SK-N-SH (cell line): Measurements from ENCODE around the gene CPLX3. TPM values are rescaled to one million over a fixed set of nuclear protein-coding genes. Genes with fewer than 3 reads are reported as not detected.

ENCODE experiments used
- CTCF ChIA-PET: fragments of 300-600, 350-600 bp; formaldehyde crosslinking; extraction: SDS; loops from one replicate; lab custom pipeline; 2021; lab: Yijun Ruan, JAX
- POLR2A ChIA-PET: fragments of 350-600 bp; sonication (Branson Sonifier 250); formaldehyde crosslinking; extraction: SDS; loops from one replicate; lab custom pipeline; 2020; ENCODE audit warnings: antibody characterized with exemption, inconsistent platforms; lab: Yijun Ruan, JAX
- DNase-seq: peaks from one replicate; pipeline ENCODE4 v3.0.0; 2012
- H2AFZ ChIP-seq: fragments of 200-600 bp; sonication (generic); 2 replicates; pipeline ENCODE4 v1.8.1; 2016; ENCODE audit warnings: antibody characterized with exemption, mild to moderate bottlenecking, low read depth
- H3F3A ChIP-seq: fragments of 200-600 bp; sonication (generic); replicated peaks from 2 replicates; pipeline ENCODE3; 2016; ENCODE audit warnings: antibody characterized with exemption, mild to moderate bottlenecking; ENCODE audit not compliant: insufficient read depth
- H3K27ac ChIP-seq, 2 experiments: fragments of 200-500 bp in 1 of 2; fragments of 200-600 bp in 1 of 2; sonication (Bioruptor generic) in 1 of 2; sonication (generic), shearing (Covaris generic) in 1 of 2; 2 replicates each; pipeline versions ENCODE4 v1.5.1 to v1.6.1; 2014 to 2016; ENCODE audit warnings: low read depth in 2 of 2, inconsistent platforms in 1 of 2, low read length in 1 of 2, mild to moderate bottlenecking in 1 of 2, mixed read lengths in 1 of 2
- H3K27me3 ChIP-seq: fragments of 200-600 bp; sonication (generic), shearing (Covaris generic); 2 replicates; pipeline ENCODE4 v1.6.1; 2016; ENCODE audit warnings: mixed run types; ENCODE audit not compliant: insufficient read depth
- H3K36me3 ChIP-seq, 2 experiments: fragments of 200-500 bp in 1 of 2; fragments of 200-600 bp in 1 of 2; sonication (Bioruptor generic) in 1 of 2; sonication (generic) in 1 of 2; replicated peaks in 1 of 2; 2 replicates each; pipeline versions ENCODE3 to v1.5.1; 2014 to 2016; ENCODE audit warnings: low read length in 1 of 2, mild to moderate bottlenecking in 1 of 2; ENCODE audit not compliant: insufficient read depth in 2 of 2, control insufficient read depth in 1 of 2
- H3K4me1 ChIP-seq, 2 experiments: fragments of 200-500 bp in 1 of 2; fragments of 200-600 bp in 1 of 2; sonication (Bioruptor generic) in 1 of 2; sonication (generic), shearing (Covaris generic) in 1 of 2; 2 replicates each; pipeline versions ENCODE4 v1.5.1 to v1.6.1; 2014 to 2016; ENCODE audit warnings: low read depth in 1 of 2, low read length in 1 of 2, mixed run types in 1 of 2; ENCODE audit not compliant: insufficient read depth in 2 of 2, control insufficient read depth in 1 of 2
- H3K4me2 ChIP-seq: fragments of 200-600 bp; sonication (generic), shearing (Covaris generic); 2 replicates; pipeline ENCODE4 v1.6.1; 2017; ENCODE audit warnings: mixed run types
- H3K4me3 ChIP-seq, 2 experiments: fragments of 200-500 bp in 1 of 2; fragments of 200-600 bp in 1 of 2; sonication (Bioruptor generic) in 1 of 2; sonication (generic), shearing (Covaris generic) in 1 of 2; 2 replicates each; pipeline versions ENCODE4 v1.5.1 to v1.8.1; 2014 to 2016; ENCODE audit warnings: low read depth in 2 of 2, inconsistent platforms in 1 of 2, low read length in 1 of 2, mild to moderate bottlenecking in 1 of 2, mixed read lengths in 1 of 2, moderate library complexity in 1 of 2
- H3K79me2 ChIP-seq: fragments of 200-600 bp; sonication (generic); 2 replicates; pipeline ENCODE4 v1.8.1; 2017; ENCODE audit warnings: mild to moderate bottlenecking; ENCODE audit not compliant: insufficient read depth
- H3K9ac ChIP-seq: fragments of 200-600 bp; sonication (generic); 2 replicates; pipeline ENCODE4 v1.6.1; 2017; ENCODE audit warnings: mixed run types
- H3K9me2 ChIP-seq: fragments of 200-600 bp; sonication (generic); 2 replicates; pipeline ENCODE4 v1.6.1; 2017; ENCODE audit warnings: mixed run types
- H3K9me3 ChIP-seq: fragments of 200-600 bp; sonication (generic); 2 replicates; pipeline ENCODE4 v1.6.1; 2017; ENCODE audit warnings: mixed run types, mild to moderate bottlenecking, moderate library complexity
- H4K20me1 ChIP-seq: fragments of 200-600 bp; sonication (generic); 2 replicates; pipeline ENCODE4 v1.6.1; 2017; ENCODE audit warnings: mild to moderate bottlenecking, mixed run types; ENCODE audit not compliant: insufficient read depth
- CHD2 ChIP-seq: fragments of 150-350 bp; IDR thresholded peaks from 2 replicates; pipeline ENCODE4 v1.6.1; 2018; ENCODE audit warnings: low read length; ENCODE audit not compliant: partially characterized antibody
- EP300 ChIP-seq, 2 experiments: IDR thresholded peaks; 2 replicates each; pipeline versions ENCODE4 v1.4.0 to v1.6.1; 2012; ENCODE audit warnings: borderline replicate concordance in 1 of 2, low read depth in 1 of 2, low read length in 1 of 2
- GABPA ChIP-seq: IDR thresholded peaks from 2 replicates; pipeline ENCODE4 v1.4.0; 2012; ENCODE audit warnings: low read depth, mild to moderate bottlenecking
- GATA2 ChIP-seq: sonication (generic); formaldehyde crosslinking; IDR thresholded peaks from 2 replicates; pipeline ENCODE4 v1.5.0; 2020; ENCODE audit warnings: mild to moderate bottlenecking, missing genetic modification reagents
- MEF2A ChIP-seq: IDR thresholded peaks from 2 replicates; pipeline ENCODE4 v1.4.0; 2012; ENCODE audit warnings: low read depth, borderline replicate concordance
- MXI1 ChIP-seq: IDR thresholded peaks from 2 replicates; pipeline ENCODE4 v1.6.1; 2012; ENCODE audit warnings: mild to moderate bottlenecking, low read depth, low read length, improper control_type of control experiment
- NFIC ChIP-seq: IDR thresholded peaks from 2 replicates; pipeline ENCODE4 v1.4.0; 2012; ENCODE audit warnings: borderline replicate concordance
- POLR2AphosphoS5 ChIP-seq: IDR thresholded peaks from 2 replicates; pipeline ENCODE4 v1.6.1; 2012; ENCODE audit warnings: low read depth, low read length
- RCOR1 ChIP-seq: fragments of 150-350 bp; IDR thresholded peaks from 2 replicates; pipeline ENCODE4 v1.6.1; 2017; ENCODE audit warnings: antibody characterized with exemption, low read length
- YY1 ChIP-seq: IDR thresholded peaks from 2 replicates; pipeline ENCODE4 v1.4.0; 2012; ENCODE audit warnings: low read depth, mild to moderate bottlenecking
- WGBS: methylation state at CpG from one replicate; pipeline ENCODE4 v1.1.6; 2017; ENCODE audit warnings: low lambda C conversion rate; 5-methylcytosine and 5-hydroxymethylcytosine counted together
- polyA plus RNA-seq, 3 experiments: library from polyadenylated mRNA; depleted of rRNA; stranded (reverse); fragments of >200 nt; gene quantifications; 2 replicates each; pipeline ENCODE4 v1.2.3, GENCODE V29; 2012
- TF ChIP-seq, protein P1 (sequence below): fragments of 150-350 bp; IDR thresholded peaks from 2 replicates; pipeline ENCODE4 v1.6.1; 2017; ENCODE audit warnings: antibody characterized with exemption, low read length, low read depth, borderline replicate concordance
- TF ChIP-seq, protein P2 (sequence below): IDR thresholded peaks from 2 replicates; pipeline ENCODE4 v1.4.0; 2012; ENCODE audit warnings: low read depth, borderline replicate concordance
- TF ChIP-seq, protein P3 (sequence below): IDR thresholded peaks from 2 replicates; pipeline ENCODE4; 2012

Gene CPLX3
- polyA plus RNA-seq, 1 of the 3 experiments (the other 2 are of a cell fraction) = not detected

DNA sequence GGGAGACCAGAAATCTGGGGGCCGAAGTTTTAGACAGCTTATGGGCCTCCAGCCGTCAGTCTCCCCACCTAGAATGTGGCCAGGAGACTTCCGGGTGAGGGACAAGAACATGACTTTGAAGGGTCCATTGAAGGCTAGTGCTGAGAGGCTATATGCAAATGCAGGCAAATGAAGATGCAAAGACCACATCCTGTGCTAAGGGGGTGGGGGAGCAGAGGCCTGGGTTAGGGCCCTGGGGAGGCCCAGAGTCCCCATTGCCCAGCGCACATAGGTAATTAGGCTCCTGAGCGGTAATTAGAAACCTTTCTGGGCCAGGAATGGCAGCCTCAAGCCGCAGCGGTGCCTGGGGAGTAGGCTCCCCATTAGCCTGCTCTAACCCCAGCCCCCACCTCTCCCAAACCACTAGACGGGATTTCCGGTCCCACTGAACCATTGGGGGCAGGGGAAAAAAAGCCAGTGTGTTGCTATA is 37.7 kb upstream of the CPLX3 start:
- H3K36me3 ChIP-seq = peaks cover 0 to 10% of the 10 kb centered on the region in 2 experiments
- H3K9me3 ChIP-seq = no peaks in the 10 kb centered on the region
- peaks cover 99% of the 10 kb centered on the region for H3K79me2 ChIP-seq
- no peak overlapping the region for H3K4me3 ChIP-seq
- H3K4me1 ChIP-seq = peaks cover 20 to 69% of the 10 kb centered on the region in 2 experiments
- WGBS = 92% methylated on average over 8 of the region's 9 CpGs
- DNase-seq = no peak
- H3K9me2 ChIP-seq = no peaks in the 10 kb centered on the region
- POLR2A ChIA-PET = no interaction called here
- H3K4me2 ChIP-seq = no peak overlapping the region
- peaks cover 14% of the 10 kb centered on the region for H3F3A ChIP-seq
- H3K27ac ChIP-seq = no peak overlapping the region; a peak in 1 of 4 replicates
- H2AFZ ChIP-seq = no peak overlapping the region
- CTCF ChIA-PET = interaction anchor here (1.1 to 3.0 kb wide), 13 partner anchors 9 to 241 kb away, joined by 4 to 23 read pairs (median 9); no protein-coding TSS in a partner anchor
- no peaks in the 10 kb centered on the region for H3K27me3 ChIP-seq
- TF ChIP-seq MEF2A = no peak
- no peak for TF ChIP-seq RCOR1
- peaks cover 98% of the 10 kb centered on the region for H4K20me1 ChIP-seq
- no peak overlapping the region for H3K9ac ChIP-seq

DNA sequence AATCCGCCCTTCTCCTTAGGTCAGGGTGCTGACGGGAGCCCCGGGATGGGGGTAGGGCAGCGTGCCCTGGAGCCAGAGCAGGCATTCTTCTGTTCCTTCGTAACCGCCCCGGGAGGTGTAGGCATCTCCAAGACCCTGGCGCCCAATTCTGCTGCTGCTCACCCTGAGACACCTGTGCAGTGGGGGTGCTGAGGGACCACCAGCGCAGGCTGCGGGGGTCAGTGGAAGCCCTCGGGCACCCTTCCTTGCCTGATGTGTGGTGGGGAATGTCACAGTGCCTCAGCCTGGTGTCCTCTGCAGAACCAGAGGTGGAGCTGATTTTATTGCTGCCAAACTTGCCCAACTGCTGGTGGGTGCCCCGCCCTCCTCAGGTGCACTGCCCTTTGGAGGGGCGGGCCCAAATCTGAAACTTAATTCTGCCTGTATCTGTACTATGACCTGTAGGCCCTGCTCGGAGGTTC is 37.2 kb upstream of the CPLX3 start:
- Histone ChIP-seq H3K36me3 (peaks cover 0 to 10% of the 10 kb centered on the region in 2 experiments), H3K79me2 (peaks cover 95% of the 10 kb centered on the region), H3K4me2 (peak overlapping the region; percentile 15; the same call in 1 of the 2 replicates), H3K27me3 (no peaks in the 10 kb centered on the region), H3K9me2 (no peaks in the 10 kb centered on the region), H3F3A (peaks cover 14% of the 10 kb centered on the region), H3K4me3 (no peak overlapping the region), H3K9ac (no peak overlapping the region), H4K20me1 (peaks cover 96% of the 10 kb centered on the region), H3K27ac (peak overlapping the region in 1 of 2 experiments; percentile 74; a peak in 1 of 4 replicates), H2AFZ (no peak overlapping the region), H3K4me1 (peaks cover 16 to 64% of the 10 kb centered on the region in 2 experiments), H3K9me3 (no peaks in the 10 kb centered on the region)
- ChIA-PET POLR2A (no interaction called here), CTCF (interaction anchor here (1.6 to 3.0 kb wide), 5 partner anchors 10 to 21 kb away, joined by 8 to 10 read pairs (median 9); no protein-coding TSS in a partner anchor)
- DNase-seq = no peak
- 99% methylated on average over 9 of the region's 14 CpGs for WGBS
- TF ChIP-seq MEF2A (no peak), YY1 (no peak), GABPA (no peak), EP300 (IDR thresholded peaks at IDR 0.05; ENCODE audit: borderline replicate concordance in 1 of 2, low read depth in 1 of 2, low read length in 1 of 2) (no peak), CHD2 (no peak), NFIC (no peak), POLR2AphosphoS5 (no peak), MXI1 (no peak), GATA2 (no peak)
- TF ChIP-seq, protein P1, sequence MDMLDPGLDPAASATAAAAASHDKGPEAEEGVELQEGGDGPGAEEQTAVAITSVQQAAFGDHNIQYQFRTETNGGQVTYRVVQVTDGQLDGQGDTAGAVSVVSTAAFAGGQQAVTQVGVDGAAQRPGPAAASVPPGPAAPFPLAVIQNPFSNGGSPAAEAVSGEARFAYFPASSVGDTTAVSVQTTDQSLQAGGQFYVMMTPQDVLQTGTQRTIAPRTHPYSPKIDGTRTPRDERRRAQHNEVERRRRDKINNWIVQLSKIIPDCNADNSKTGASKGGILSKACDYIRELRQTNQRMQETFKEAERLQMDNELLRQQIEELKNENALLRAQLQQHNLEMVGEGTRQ = no peak
- TF ChIP-seq, protein P2, sequence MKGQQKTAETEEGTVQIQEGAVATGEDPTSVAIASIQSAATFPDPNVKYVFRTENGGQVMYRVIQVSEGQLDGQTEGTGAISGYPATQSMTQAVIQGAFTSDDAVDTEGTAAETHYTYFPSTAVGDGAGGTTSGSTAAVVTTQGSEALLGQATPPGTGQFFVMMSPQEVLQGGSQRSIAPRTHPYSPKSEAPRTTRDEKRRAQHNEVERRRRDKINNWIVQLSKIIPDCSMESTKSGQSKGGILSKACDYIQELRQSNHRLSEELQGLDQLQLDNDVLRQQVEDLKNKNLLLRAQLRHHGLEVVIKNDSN = no peak
- TF ChIP-seq, protein P3, sequence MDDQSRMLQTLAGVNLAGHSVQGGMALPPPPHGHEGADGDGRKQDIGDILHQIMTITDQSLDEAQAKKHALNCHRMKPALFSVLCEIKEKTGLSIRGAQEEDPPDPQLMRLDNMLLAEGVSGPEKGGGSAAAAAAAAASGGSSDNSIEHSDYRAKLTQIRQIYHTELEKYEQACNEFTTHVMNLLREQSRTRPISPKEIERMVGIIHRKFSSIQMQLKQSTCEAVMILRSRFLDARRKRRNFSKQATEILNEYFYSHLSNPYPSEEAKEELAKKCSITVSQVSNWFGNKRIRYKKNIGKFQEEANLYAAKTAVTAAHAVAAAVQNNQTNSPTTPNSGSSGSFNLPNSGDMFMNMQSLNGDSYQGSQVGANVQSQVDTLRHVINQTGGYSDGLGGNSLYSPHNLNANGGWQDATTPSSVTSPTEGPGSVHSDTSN = no peak
